Epidermal melanocyte (primary cell): ENCODE data around the gene HPSE2.

ENCODE experiments used
- DNase-seq: peaks from one replicate; pipeline ENCODE4 v3.0.0; 2011; ENCODE audit warnings: low spot score; ENCODE audit not compliant: insufficient read length

Gene HPSE2

GRCh38 chr10:98694014-98694413 is 541.6 kb downstream of the HPSE2 start:
- DNase-seq = no peak

- DNase-seq = no peak
These were observed 548.0 kb downstream of the HPSE2 start for GRCh38 chr10:98687685-98688084.

- no peak for DNase-seq
These were observed 551.4 kb downstream of the HPSE2 start for GRCh38 chr10:98684019-98684899.

- DNase-seq = no peak
These were observed 558.8 kb downstream of the HPSE2 start for GRCh38 chr10:98676895-98677294.

DNA sequence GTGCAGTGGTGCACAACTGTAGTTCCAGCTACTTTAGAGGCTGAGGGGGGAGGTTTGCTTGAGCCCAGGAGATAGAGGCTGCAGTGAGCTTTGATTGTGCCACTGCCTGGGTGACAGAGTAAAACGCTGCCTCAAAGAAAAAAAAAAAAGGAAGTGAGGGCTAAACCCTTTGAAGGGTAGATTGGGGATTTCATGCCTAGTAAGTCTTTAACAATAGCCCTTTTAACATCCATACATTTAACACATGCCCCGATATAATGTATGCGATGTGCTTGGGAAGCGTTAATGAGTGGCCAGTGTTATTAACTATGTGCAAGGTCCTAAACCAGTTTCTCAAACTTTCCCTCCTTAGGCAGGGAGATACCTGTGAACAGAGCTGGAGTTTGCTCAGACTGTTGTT is 559.8 kb downstream of the HPSE2 start:
- DNase-seq = no peak

DNA sequence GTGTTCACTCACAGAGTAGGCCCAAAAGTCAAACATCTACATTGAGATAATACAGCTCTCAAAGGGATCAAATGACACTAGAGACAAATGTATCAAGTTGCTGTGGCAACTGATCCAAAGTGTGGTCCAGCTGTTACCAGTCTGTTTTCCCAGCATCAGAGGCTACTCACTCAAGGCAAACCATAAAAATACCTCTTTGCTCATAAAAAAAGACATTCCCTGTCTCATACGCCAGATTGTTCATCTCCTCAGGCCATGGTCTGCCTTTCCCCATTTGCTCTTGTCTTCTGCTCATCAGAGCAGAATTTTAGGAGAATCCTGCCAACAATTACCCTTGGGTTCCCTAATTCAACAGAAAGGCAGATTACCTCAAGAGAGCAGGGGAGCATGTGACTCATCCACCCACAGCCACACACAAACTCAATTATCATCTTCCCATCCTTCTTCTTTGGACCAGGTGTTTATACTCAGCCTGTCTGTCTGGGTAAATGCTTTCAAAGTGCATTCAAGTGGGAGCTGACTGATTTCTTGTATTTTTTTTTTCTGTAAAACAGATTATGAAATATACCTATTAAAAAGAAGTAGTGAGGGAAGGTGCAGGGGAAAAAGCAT is 562.4 kb downstream of the HPSE2 start:
- no peak for DNase-seq

GRCh38 chr10:98667081-98667480 is 568.6 kb downstream of the HPSE2 start:
- no peak for DNase-seq

DNA sequence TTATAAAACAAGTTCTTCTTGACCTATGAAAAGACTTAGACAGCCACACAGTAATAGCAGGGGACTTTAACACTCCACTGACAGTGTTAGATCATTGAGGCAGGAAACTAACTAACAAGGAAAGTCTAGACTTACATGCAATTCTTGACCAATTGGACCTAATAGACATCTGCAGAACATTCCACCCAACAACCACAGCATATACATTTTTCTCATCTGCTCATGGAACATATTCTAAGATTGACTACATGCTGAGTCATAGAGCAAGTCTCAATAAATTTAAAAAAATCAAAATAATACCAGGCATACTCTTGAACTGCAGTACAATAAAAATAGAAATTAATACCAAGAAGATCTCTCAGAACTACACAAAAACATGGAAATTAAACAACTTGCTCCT is 569.4 kb downstream of the HPSE2 start:
- DNase-seq = no peak

DNA sequence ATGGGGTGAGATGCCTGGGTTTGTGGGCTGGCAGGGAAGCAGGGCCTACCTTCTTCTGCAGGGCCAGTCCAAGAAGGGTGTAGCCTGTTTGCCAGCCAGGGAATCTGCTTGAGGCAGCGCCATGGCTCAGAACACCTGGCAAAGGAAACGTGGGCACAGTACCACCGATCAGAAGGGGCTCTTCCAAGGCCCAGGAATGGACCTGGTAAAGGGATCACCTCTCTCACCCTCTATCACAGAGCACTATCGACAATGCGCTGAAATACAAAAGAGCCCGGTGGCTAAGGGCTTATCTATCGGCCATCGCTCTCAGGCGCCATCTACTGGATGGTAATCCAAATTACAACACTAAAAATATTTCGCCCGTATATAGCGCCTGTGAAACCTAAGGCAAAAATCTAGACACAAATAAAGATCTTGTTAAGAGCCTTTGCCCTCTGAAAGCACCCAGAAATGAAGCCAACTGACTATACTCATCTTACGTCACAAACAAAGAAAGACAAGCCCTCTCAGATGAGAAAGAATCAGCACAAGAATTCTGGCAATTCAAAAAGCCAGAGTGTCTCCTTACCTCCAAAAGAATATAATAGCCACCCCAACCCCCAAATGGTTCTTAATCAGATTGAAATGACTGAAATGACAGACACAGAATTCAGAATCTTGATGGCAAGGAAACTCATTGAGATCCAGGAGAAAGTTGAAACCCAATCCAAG is 571.2 kb downstream of the HPSE2 start:
- no peak for DNase-seq

GRCh38 chr10:98659951-98660350 is 575.7 kb downstream of the HPSE2 start:
- DNase-seq = no peak

- no peak for DNase-seq
These were observed 580.2 kb downstream of the HPSE2 start for GRCh38 chr10:98655492-98655891.

- DNase-seq = no peak
These were observed 586.5 kb downstream of the HPSE2 start for GRCh38 chr10:98649170-98649569.

DNA sequence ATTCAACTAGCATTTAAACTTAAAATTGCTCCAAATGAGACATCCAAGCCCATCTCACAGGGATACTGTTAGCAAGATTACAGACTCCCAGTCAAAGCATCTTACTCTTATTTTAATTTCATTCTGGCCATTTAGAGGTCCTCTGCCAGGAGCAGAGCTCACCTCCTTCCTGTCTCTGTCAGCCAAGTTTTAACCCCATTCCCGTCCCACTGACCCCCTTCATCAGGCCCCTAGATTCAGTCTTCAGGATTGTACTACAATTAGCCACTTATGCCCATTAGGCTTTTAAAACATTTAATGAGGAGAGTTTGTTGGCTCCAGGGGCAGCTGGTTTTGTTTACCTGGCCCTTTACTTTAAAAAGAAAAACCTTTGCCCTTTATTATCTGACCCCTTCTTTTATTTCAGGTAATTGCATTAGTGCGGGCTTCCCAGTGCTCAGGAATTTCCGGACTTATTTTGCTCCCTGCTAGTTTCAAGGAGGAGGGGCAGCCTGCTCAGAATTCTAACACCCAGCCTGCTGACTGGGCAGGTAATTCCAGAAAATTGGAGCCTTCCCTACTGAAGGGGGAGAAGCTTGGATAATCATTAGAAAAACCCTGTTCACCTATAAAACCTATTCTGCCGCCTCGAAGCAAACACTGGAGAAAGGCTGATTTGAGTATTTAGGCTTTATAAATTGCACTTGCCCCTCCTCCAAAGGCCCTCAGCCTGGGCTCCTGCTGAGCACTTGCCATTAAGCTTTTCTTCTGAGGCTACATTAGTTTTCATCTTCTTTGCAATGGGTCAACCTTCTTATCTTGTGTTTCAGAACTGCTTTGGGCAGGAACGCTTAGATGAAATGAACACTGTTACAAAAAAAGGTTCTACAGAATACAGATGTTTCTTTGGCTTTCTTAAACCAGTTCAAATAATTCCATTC is 588.4 kb downstream of the HPSE2 start:
- DNase-seq = no peak

DNA sequence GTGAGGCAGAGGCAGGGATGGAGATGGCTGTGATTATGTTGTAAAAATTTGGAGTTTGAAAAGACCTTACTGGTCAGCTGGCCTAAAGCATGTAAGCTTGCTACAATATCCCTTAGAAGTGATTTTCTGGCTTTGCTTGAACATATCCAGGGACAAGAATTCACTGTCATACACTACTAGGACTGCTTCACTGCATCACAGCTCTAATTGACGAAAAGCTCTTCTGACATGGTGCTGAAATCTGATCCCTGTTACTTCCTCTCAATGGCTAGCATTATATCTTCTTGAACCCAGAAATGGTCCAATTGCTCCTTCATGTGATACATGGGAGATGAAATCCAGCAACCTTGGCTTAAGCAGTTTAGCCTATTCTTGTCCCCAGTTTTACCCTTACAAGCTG is 591.2 kb downstream of the HPSE2 start:
- DNase-seq = no peak

- no peak for DNase-seq
These were observed 593.4 kb downstream of the HPSE2 start for GRCh38 chr10:98642281-98642680.

- DNase-seq = peak; percentile 28
These were observed 596.7 kb downstream of the HPSE2 start for GRCh38 chr10:98638920-98639319.

GRCh38 chr10:98636921-98637329 is 598.7 kb downstream of the HPSE2 start:
- DNase-seq = no peak

GRCh38 chr10:98632456-98633150 is 603.0 kb downstream of the HPSE2 start:
- no peak for DNase-seq

DNA sequence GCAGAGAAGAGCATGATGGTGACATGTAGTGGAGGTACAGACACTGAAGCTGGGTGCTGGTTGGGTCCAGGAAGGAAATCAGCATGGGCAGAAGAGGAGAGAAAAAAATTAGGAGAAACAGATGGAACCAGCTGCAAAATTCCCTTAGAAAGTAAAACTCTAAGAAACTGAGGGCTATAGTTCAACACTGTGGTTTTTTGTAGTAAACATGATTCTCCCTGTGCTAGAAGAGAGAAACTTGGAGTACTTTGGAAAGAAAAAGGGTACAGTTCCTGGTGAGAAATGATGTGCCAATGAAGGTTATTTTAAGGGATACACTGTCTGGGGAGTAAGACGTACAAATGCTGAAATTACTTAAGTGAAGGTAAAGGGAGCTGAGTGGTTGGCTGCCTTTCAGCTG is 607.4 kb downstream of the HPSE2 start:
- no peak for DNase-seq

GRCh38 chr10:98627711-98628110 is 607.9 kb downstream of the HPSE2 start:
- no peak for DNase-seq

DNA sequence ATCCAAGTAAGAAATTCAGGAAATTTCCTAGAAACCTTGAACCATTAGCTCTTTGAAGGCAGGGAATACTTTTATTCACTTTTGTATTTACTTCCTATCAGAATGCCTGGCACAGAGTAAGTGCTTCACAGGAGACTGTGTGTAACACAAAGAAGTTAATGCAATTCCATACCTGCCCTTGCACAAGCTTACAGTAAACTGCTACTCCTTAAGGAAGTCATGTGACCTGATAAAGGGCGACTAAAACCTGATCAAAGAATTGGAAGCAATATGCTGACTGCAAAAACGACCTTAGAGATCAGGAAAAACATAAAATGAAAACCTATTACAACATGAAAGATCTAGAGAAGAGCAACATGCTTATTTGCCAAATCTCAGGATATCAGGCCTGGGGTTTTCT is 610.7 kb downstream of the HPSE2 start:
- DNase-seq = no peak
